HepG2 (cell line): ENCODE measurements around the gene ATXN2.

Experiments
- CTCF ChIP-seq: sonication (generic); formaldehyde crosslinking; IDR thresholded peaks from 2 replicates; pipeline ENCODE4 v1.5.0; 2020; ENCODE audit warnings: mild to moderate bottlenecking, missing genetic modification reagents, moderate library complexity
- EZH2 ChIP-seq: conservative IDR thresholded peaks from 2 replicates; pipeline ENCODE4 v1.6.1; 2012; ENCODE audit warnings: mild to moderate bottlenecking, low read depth, low read length, moderate library complexity
- GABPB1 ChIP-seq: IDR thresholded peaks from 2 replicates; pipeline ENCODE4 v1.6.1; 2016; ENCODE audit warnings: mild to moderate bottlenecking, missing genetic modification reagents, moderate library complexity, missing compliant biosample characterization
- SIN3A ChIP-seq: IDR thresholded peaks from 2 replicates; pipeline ENCODE4 v1.6.1; 2011; ENCODE audit warnings: low read depth, mild to moderate bottlenecking, control low read depth, low read length, borderline replicate concordance
- YY1 ChIP-seq: IDR thresholded peaks from 2 replicates; pipeline ENCODE4 v1.6.1; 2011; ENCODE audit warnings: low read length, low read depth, moderate library complexity, mild to moderate bottlenecking; ENCODE audit not compliant: insufficient read depth, insufficient replicate concordance

GRCh38 chr12:111426344-111427185 lies 172.6 kb downstream of the ATXN2 start:
- TF ChIP-seq EZH2 (no peak), SIN3A (no peak), CTCF (CRISPR knock-in tag) (no peak), YY1 (no peak), GABPB1 (CRISPR knock-in tag) (no peak)
